H1 (cell line): Measurements from ENCODE around the gene ARHGAP6. TPM values are rescaled to one million over a fixed set of nuclear protein-coding genes. Genes with fewer than 3 reads are reported as not detected.
A peak's percentile ranks its signal among the peaks of the same experiment; 100 is the strongest.

ENCODE experiments used
- CTCF ChIA-PET: fragments of 300-600 bp; sonication (Branson Sonifier 250); formaldehyde crosslinking; loops from one replicate; lab custom pipeline; 2021; ENCODE audit not compliant: partially characterized antibody; lab: Charles Lee
- POLR2A ChIA-PET: fragments of 300-600 bp; sonication (Branson Sonifier 250); formaldehyde crosslinking; loops from one replicate; lab custom pipeline; 2021; ENCODE audit warnings: inconsistent platforms; ENCODE audit not compliant: partially characterized antibody; lab: Charles Lee
- DNase-seq, 2 experiments: peaks; one replicate each; pipeline versions ENCODE4 v3.0.0 to v3.0.0-alpha.2; 2010 to 2022; ENCODE audit warnings: low spot score in 2 of 2, low read depth in 1 of 2, mixed read lengths in 1 of 2
- FAIRE-seq: peaks from 2 replicates; lab custom pipeline; 2011; peaks lifted over from hg19 to GRCh38; lab: Jason Lieb, UNC
- H2AFZ ChIP-seq: 2 replicates; pipeline ENCODE4 v1.8.1; 2012; ENCODE audit warnings: low read length, inconsistent platforms
- H2AK5ac ChIP-seq: 2 replicates; pipeline ENCODE4 v1.6.1; 2013; ENCODE audit warnings: low read depth, low read length
- H2BK120ac ChIP-seq: replicated peaks from 2 replicates; pipeline ENCODE3; 2013; ENCODE audit warnings: low read depth, low read length, inconsistent platforms
- H2BK12ac ChIP-seq: 2 replicates; pipeline ENCODE4 v1.6.1; 2013; ENCODE audit warnings: low read depth, low read length
- H2BK15ac ChIP-seq: 2 replicates; pipeline ENCODE4 v1.6.1; 2013; ENCODE audit warnings: low read length
- H2BK20ac ChIP-seq: 2 replicates; pipeline ENCODE4 v1.6.1; 2013; ENCODE audit warnings: low read length
- H2BK5ac ChIP-seq: 2 replicates; pipeline ENCODE4 v1.6.1; 2013; ENCODE audit warnings: low read depth, low read length
- H3K14ac ChIP-seq: 2 replicates; pipeline ENCODE4 v1.6.1; 2013; ENCODE audit warnings: inconsistent platforms; ENCODE audit not compliant: insufficient read length
- H3K18ac ChIP-seq: 2 replicates; pipeline ENCODE4 v1.6.1; 2013; ENCODE audit warnings: low read length; ENCODE audit errors: extremely low read depth
- H3K23ac ChIP-seq: 2 replicates; pipeline ENCODE4 v1.6.1; 2013; ENCODE audit warnings: inconsistent platforms; ENCODE audit not compliant: insufficient read length
- H3K23me2 ChIP-seq: 2 replicates; pipeline ENCODE4 v1.6.1; 2013; ENCODE audit warnings: low read depth, low read length
- H3K27ac ChIP-seq: 2 replicates; pipeline ENCODE4 v1.6.1; 2011; ENCODE audit warnings: low read depth, low read length, inconsistent platforms
- H3K27me3 ChIP-seq, 4 experiments: replicated peaks in 1 of 4; 1 replicate in 1 of 4; 2 replicates in 3 of 4; pipeline versions ENCODE4 v1.6.1 to v1.8.1; 2011 to 2013; ENCODE audit warnings: low read length in 3 of 4, mild to moderate bottlenecking in 3 of 4, inconsistent platforms in 2 of 4, mixed read lengths in 2 of 4, moderate library complexity in 1 of 4; ENCODE audit not compliant: control insufficient read depth in 3 of 4, insufficient read depth in 3 of 4; ENCODE audit errors: extremely low read depth in 1 of 4
- H3K36me3 ChIP-seq, 4 experiments: 2 replicates each; pipeline versions ENCODE4 v1.6.1 to v1.8.1; 2011 to 2013; ENCODE audit warnings: mild to moderate bottlenecking in 4 of 4, low read length in 3 of 4, moderate library complexity in 2 of 4, control low read depth in 1 of 4, inconsistent platforms in 1 of 4; ENCODE audit not compliant: insufficient read depth in 4 of 4, control insufficient read depth in 2 of 4
- H3K4ac ChIP-seq: replicated peaks from 2 replicates; pipeline ENCODE3; 2013; ENCODE audit warnings: low read length, low read depth, mixed read lengths, inconsistent platforms; ENCODE audit not compliant: insufficient read length
- H3K4me1 ChIP-seq, 4 experiments: replicated peaks in 1 of 4; 1 replicate in 1 of 4; 2 replicates in 3 of 4; pipeline versions ENCODE4 v1.6.1 to v1.8.1; 2011 to 2013; ENCODE audit warnings: low read length in 3 of 4, inconsistent platforms in 2 of 4, mixed read lengths in 1 of 4; ENCODE audit not compliant: insufficient read depth in 4 of 4, control insufficient read depth in 3 of 4
- H3K4me2 ChIP-seq, 2 experiments: 2 replicates each; pipeline versions ENCODE4 v1.6.1 to v1.8.1; 2011 to 2013; ENCODE audit warnings: low read depth in 2 of 2, low read length in 2 of 2, control low read depth in 1 of 2, inconsistent platforms in 1 of 2, mild to moderate bottlenecking in 1 of 2; ENCODE audit not compliant: insufficient read depth in 1 of 2
- H3K4me3 ChIP-seq, 4 experiments: fragments of 200-600, 300-600 bp in 1 of 4; sonication (generic), shearing (Covaris generic), sonication (Bioruptor Twin) in 1 of 4; 2 replicates each; pipeline versions ENCODE4 v1.5.1 to v1.8.1; 2011 to 2016; ENCODE audit warnings: low read length in 4 of 4, low read depth in 3 of 4, control low read depth in 2 of 4, inconsistent platforms in 2 of 4, mild to moderate bottlenecking in 2 of 4, mixed read lengths in 1 of 4, moderate library complexity in 1 of 4; ENCODE audit not compliant: insufficient read depth in 2 of 4; ENCODE audit errors: extremely low read depth in 1 of 4
- H3K56ac ChIP-seq: replicated peaks from 2 replicates; pipeline ENCODE3; 2013; ENCODE audit warnings: low read depth, mild to moderate bottlenecking, mixed read lengths, low read length, inconsistent platforms; ENCODE audit not compliant: insufficient read length
- H3K79me1 ChIP-seq: 2 replicates; pipeline ENCODE4 v1.6.1; 2013; ENCODE audit warnings: low read depth, low read length, control low read depth
- H3K79me2 ChIP-seq, 2 experiments: 2 replicates each; pipeline versions ENCODE4 v1.6.1 to v1.8.1; 2012 to 2013; ENCODE audit warnings: low read length in 2 of 2, mild to moderate bottlenecking in 2 of 2, inconsistent platforms in 1 of 2; ENCODE audit not compliant: insufficient read depth in 2 of 2, control insufficient read depth in 1 of 2
- H3K9ac ChIP-seq, 4 experiments: replicated peaks in 1 of 4; 1 replicate in 1 of 4; 2 replicates in 3 of 4; pipeline versions ENCODE4 v1.6.1 to v1.8.1; 2011 to 2013; ENCODE audit warnings: low read depth in 3 of 4, low read length in 3 of 4, control low read depth in 2 of 4, mild to moderate bottlenecking in 2 of 4, moderate library complexity in 2 of 4, inconsistent platforms in 1 of 4; ENCODE audit errors: extremely low read depth in 1 of 4
- H3K9me3 ChIP-seq, 2 experiments: 2 replicates each; pipeline versions ENCODE4 v1.6.1 to v1.8.1; 2012 to 2013; ENCODE audit warnings: mild to moderate bottlenecking in 2 of 2, moderate library complexity in 2 of 2, control low read depth in 1 of 2, inconsistent platforms in 1 of 2, low read depth in 1 of 2, low read length in 1 of 2, mixed read lengths in 1 of 2; ENCODE audit not compliant: insufficient read depth in 2 of 2
- H4K20me1 ChIP-seq, 2 experiments: replicated peaks in 1 of 2; 2 replicates each; pipeline versions ENCODE3 to v1.8.1; 2011 to 2013; ENCODE audit warnings: inconsistent platforms in 2 of 2, low read length in 2 of 2, mild to moderate bottlenecking in 1 of 2; ENCODE audit not compliant: insufficient read depth in 2 of 2, control insufficient read depth in 1 of 2
- H4K5ac ChIP-seq: 2 replicates; pipeline ENCODE4 v1.6.1; 2013; ENCODE audit warnings: low read length, low read depth, mixed read lengths, inconsistent platforms; ENCODE audit not compliant: insufficient read length
- H4K8ac ChIP-seq: 2 replicates; pipeline ENCODE4 v1.8.0; 2013; ENCODE audit warnings: mild to moderate bottlenecking, moderate library complexity, low read length, inconsistent platforms; ENCODE audit not compliant: insufficient read depth; ENCODE audit errors: extremely low read depth
- H4K91ac ChIP-seq: replicated peaks from 2 replicates; pipeline ENCODE3; 2013; ENCODE audit warnings: low read length, mixed read lengths, inconsistent platforms; ENCODE audit not compliant: insufficient read length
- CBX5 ChIP-seq: fragments of 300-800, 300-1000 bp; sonication (generic); IDR thresholded peaks from 2 replicates; pipeline ENCODE4 v1.7.1; 2016; ENCODE audit warnings: antibody characterized with exemption, low read length, low read depth
- GABPA ChIP-seq: IDR thresholded peaks from 2 replicates; pipeline ENCODE4 v1.6.1; 2011; ENCODE audit warnings: mild to moderate bottlenecking, low read length, moderate library complexity, borderline replicate concordance; ENCODE audit not compliant: insufficient read depth
- GTF2F1 ChIP-seq: IDR thresholded peaks from 2 replicates; pipeline ENCODE4 v1.6.1; 2012; ENCODE audit warnings: low read depth, low read length, improper control_type of control experiment, borderline replicate concordance
- KDM4A ChIP-seq: IDR thresholded peaks from one replicate; pipeline ENCODE4 v1.7.1; 2012; ENCODE audit warnings: low read depth, mild to moderate bottlenecking, moderate library complexity, low read length, inconsistent platforms; ENCODE audit not compliant: severe bottlenecking
- PHF8 ChIP-seq: fragments of 200-600 bp; sonication (generic); conservative IDR thresholded peaks from 2 replicates; pipeline ENCODE4 v1.7.1; 2012; ENCODE audit warnings: low read depth, mild to moderate bottlenecking, inconsistent platforms, low read length, moderate library complexity
- SP1 ChIP-seq: IDR thresholded peaks from 2 replicates; pipeline ENCODE4 v1.6.1; 2011; ENCODE audit warnings: low read depth, low read length
- WGBS, 2 experiments: shearing (Covaris generic) in 1 of 2; methylation state at CpG; one replicate each; pipeline versions ENCODE4 v1.1.6 to v1.1.7; 2013 to 2015; ENCODE audit warnings: low lambda C conversion rate in 2 of 2, mixed read lengths in 2 of 2, inconsistent platforms in 1 of 2, low coverage in 1 of 2, missing lambda C conversion rate in 1 of 2; ENCODE audit not compliant: insufficient replicate concordance in 2 of 2, insufficient coverage in 1 of 2, insufficient read length in 1 of 2; ENCODE audit errors: extremely low coverage in 1 of 2, missing lambda C conversion rate in 1 of 2; 5-methylcytosine and 5-hydroxymethylcytosine counted together
- polyA plus RNA-seq, 7 experiments: library from polyadenylated mRNA; depleted of rRNA in 3 of 7; stranded (reverse) in 5 of 7; unstranded in 2 of 7; fragments of >200 nt in 5 of 7; fragments of 200-250 nt in 2 of 7; gene quantifications; 1 replicate in 5 of 7; 2 replicates in 1 of 7; 4 replicates in 1 of 7; pipeline versions ENCODE4 v1.2.1 to v1.2.3, GENCODE V29; 2011 to 2013; ENCODE audit warnings: missing spikeins in 2 of 7, mixed read lengths in 2 of 7
- total RNA-seq: library from RNA; stranded (reverse); fragmentation: NEBNext Ultra II Directional; extraction: Animal tissue kit (Norgen Biotek cat#: 25700); gene quantifications from 2 replicates; pipeline ENCODE4 v1.2.1, GENCODE V29; 2021
- TF ChIP-seq, protein P1 (sequence below): IDR thresholded peaks from 2 replicates; pipeline ENCODE4 v1.6.1; 2012; ENCODE audit warnings: inconsistent platforms
- TF ChIP-seq, protein P2 (sequence below), 3 experiments: IDR thresholded peaks; 1 replicate in 2 of 3; 2 replicates in 1 of 3; pipeline versions ENCODE4 v1.5.1 to v1.6.1; 2011; ENCODE audit warnings: low read length in 3 of 3, mild to moderate bottlenecking in 3 of 3, inconsistent platforms in 2 of 3, low read depth in 1 of 3, moderate library complexity in 1 of 3; ENCODE audit not compliant: insufficient read depth in 1 of 3; ENCODE audit errors: control extremely low read depth in 1 of 3

Gene ARHGAP6
- total and polyA plus RNA-seq, 2 of the 8 experiments (the other 6 are each of a cell fraction or from before 2014, with no cell fraction given), result 0.35 to 0.82 TPM

DNA sequence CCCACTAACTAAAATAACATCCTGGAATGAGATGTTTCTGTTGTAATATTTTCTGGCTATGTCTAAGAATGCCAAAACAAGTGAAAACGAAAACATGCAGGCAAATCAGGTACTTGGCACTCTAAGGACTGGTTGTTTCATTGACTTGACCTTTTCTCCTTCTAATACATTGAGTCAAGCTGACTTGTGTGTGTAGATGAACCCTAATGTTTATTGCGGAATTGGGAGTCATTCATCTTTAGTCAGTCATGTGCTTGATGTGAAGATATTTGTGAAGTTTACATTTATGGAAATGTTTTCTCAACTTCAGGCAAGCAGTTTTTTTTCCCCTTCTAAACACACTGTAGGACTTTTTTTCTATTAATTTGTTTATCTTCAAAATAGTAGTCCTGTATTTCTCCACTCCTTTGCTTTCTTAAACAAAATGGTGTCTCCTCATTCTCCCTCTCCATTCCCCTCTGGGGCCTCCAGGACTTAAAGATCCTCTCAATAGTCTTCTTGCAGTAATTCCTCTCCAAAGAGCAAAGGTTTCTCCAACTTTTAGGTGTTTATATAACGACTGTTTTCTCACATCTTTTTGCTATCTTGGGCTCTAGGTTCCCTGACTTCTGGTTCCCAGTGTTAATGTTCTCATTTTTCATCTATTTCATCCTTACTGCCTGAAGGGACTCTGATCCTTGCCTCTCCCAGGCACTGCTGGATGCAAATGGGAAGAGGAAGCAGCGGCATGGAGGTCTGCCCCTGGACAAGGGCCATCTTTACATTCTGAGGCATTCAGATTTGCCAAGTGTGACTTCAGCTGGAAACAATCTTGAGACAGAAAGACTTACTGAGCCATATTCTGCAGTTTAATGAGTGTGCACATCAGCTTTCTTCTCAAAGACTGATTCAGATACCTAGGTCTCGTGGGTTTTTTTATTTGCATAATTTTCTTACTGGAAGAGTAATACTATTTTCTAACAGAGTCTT, 166.4 kb downstream of the ARHGAP6 start:
- no peak overlapping the region for H3K23ac ChIP-seq
- ChIA-PET POLR2A (no interaction called here), CTCF (no interaction called here)
- H2AK5ac ChIP-seq, result no peak overlapping the region
- no peaks in the 10 kb centered on the region for H3K79me1 ChIP-seq
- 93% methylated on average over 4 of the region's 5 CpGs; no CpG with 5 or more reads in 1 of the 2 experiments for WGBS, 2 experiments
- no peak overlapping the region for H2BK12ac ChIP-seq
- no peak overlapping the region for H3K18ac ChIP-seq
- H4K5ac ChIP-seq, result no peak overlapping the region
- H3K4me3 ChIP-seq, result no peak overlapping the region
- H3K56ac ChIP-seq, result no peak overlapping the region
- H3K27me3 ChIP-seq, result no peaks in the 10 kb centered on the region
- H2AFZ ChIP-seq, result no peak overlapping the region
- H3K9me3 ChIP-seq, result 0 out of 4 replicates have a peak, but pooled peaks cover 0 to 5% of the 10 kb centered on the region in 2 experiments
- H3K4ac ChIP-seq, result no peak overlapping the region
- no peak overlapping the region for H3K4me2 ChIP-seq
- H3K9ac ChIP-seq, result no peak overlapping the region
- H3K23me2 ChIP-seq, result no peaks in the 10 kb centered on the region
- no peak overlapping the region for H3K27ac ChIP-seq
- H2BK15ac ChIP-seq, result no peak overlapping the region
- no peak overlapping the region for H2BK5ac ChIP-seq
- no peaks in the 10 kb centered on the region for H4K20me1 ChIP-seq
- H4K91ac ChIP-seq, result no peak overlapping the region
- H3K14ac ChIP-seq, result no peak overlapping the region
- no peak overlapping the region for H4K8ac ChIP-seq
- DNase-seq (no peak), FAIRE-seq (peak; percentile 57)
- no peaks in the 10 kb centered on the region for H3K79me2 ChIP-seq
- H2BK20ac ChIP-seq, result no peak overlapping the region
- no peak overlapping the region for H2BK120ac ChIP-seq
- no peaks in the 10 kb centered on the region for H3K4me1 ChIP-seq
- no peaks in the 10 kb centered on the region for H3K36me3 ChIP-seq
- TF ChIP-seq, protein P1, sequence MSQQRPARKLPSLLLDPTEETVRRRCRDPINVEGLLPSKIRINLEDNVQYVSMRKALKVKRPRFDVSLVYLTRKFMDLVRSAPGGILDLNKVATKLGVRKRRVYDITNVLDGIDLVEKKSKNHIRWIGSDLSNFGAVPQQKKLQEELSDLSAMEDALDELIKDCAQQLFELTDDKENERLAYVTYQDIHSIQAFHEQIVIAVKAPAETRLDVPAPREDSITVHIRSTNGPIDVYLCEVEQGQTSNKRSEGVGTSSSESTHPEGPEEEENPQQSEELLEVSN, result no peak
- TF ChIP-seq, protein P2, sequence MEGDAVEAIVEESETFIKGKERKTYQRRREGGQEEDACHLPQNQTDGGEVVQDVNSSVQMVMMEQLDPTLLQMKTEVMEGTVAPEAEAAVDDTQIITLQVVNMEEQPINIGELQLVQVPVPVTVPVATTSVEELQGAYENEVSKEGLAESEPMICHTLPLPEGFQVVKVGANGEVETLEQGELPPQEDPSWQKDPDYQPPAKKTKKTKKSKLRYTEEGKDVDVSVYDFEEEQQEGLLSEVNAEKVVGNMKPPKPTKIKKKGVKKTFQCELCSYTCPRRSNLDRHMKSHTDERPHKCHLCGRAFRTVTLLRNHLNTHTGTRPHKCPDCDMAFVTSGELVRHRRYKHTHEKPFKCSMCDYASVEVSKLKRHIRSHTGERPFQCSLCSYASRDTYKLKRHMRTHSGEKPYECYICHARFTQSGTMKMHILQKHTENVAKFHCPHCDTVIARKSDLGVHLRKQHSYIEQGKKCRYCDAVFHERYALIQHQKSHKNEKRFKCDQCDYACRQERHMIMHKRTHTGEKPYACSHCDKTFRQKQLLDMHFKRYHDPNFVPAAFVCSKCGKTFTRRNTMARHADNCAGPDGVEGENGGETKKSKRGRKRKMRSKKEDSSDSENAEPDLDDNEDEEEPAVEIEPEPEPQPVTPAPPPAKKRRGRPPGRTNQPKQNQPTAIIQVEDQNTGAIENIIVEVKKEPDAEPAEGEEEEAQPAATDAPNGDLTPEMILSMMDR (IDR thresholded peaks at IDR 0.05; ENCODE audit: control extremely low read depth in 1 of 3, insufficient read depth in 1 of 3, low read depth in 1 of 3, low read length in 3 of 3), result no peak
- TF ChIP-seq KDM4A, result no peak
- no peak for TF ChIP-seq PHF8
- no peak for TF ChIP-seq CBX5
- no peak for TF ChIP-seq GABPA
- no peak for TF ChIP-seq SP1
- TF ChIP-seq GTF2F1, result no peak
